GM23338 (cell line): ENCODE results near the gene ZNF236. TPM values are rescaled to one million over a fixed set of nuclear protein-coding genes. Genes with fewer than 3 reads are reported as not detected.

Experiments used
- ATAC-seq: fragments of 200-7000 bp; cut with Tn5 transposase; 3 replicates; pipeline ENCODE4 v1.9.1; 2020
- DNase-seq: peaks from one replicate; pipeline ENCODE4 v3.0.0-alpha.2; 2015; ENCODE audit warnings: low spot score
- H2AFZ ChIP-seq: fragments of 200-600 bp; sonication (generic); 2 replicates; pipeline ENCODE4 v1.8.0; 2016; ENCODE audit warnings: antibody characterized with exemption, mild to moderate bottlenecking, moderate library complexity
- H3F3A ChIP-seq: fragments of 200-600 bp; sonication (generic); replicated peaks from 2 replicates; pipeline ENCODE4 v1.8.0; 2017; ENCODE audit warnings: antibody characterized with exemption, mixed run types, low read depth
- H3K27ac ChIP-seq: fragments of 200-600 bp; sonication (generic); 2 replicates; pipeline ENCODE4 v1.6.1; 2016; ENCODE audit warnings: low read depth
- H3K27me3 ChIP-seq: fragments of 200-600 bp; sonication (generic); 2 replicates; pipeline ENCODE4 v1.8.0; 2016; ENCODE audit warnings: mild to moderate bottlenecking, mixed run types, moderate library complexity; ENCODE audit not compliant: insufficient read depth
- H3K36me3 ChIP-seq: fragments of 200-600 bp; sonication (generic); 2 replicates; pipeline ENCODE4 v1.8.0; 2016; ENCODE audit warnings: mild to moderate bottlenecking; ENCODE audit not compliant: insufficient read depth
- H3K4me1 ChIP-seq: fragments of 200-600 bp; sonication (generic); 2 replicates; pipeline ENCODE4 v1.8.0; 2016; ENCODE audit warnings: mild to moderate bottlenecking, moderate library complexity; ENCODE audit not compliant: insufficient read depth
- H3K4me2 ChIP-seq: fragments of 200-600 bp; sonication (generic); 2 replicates; pipeline ENCODE4 v1.7.1; 2017; ENCODE audit warnings: mixed run types
- H3K4me3 ChIP-seq: fragments of 200-600 bp; sonication (generic); 2 replicates; pipeline ENCODE4 v1.6.1; 2016; ENCODE audit warnings: mixed run types
- H3K79me2 ChIP-seq: fragments of 200-600 bp; sonication (generic); replicated peaks from 2 replicates; pipeline ENCODE4 v1.8.0; 2017; ENCODE audit warnings: mild to moderate bottlenecking; ENCODE audit not compliant: insufficient read depth
- H3K9me2 ChIP-seq: fragments of 200-600 bp; sonication (generic); 2 replicates; pipeline ENCODE4 v1.8.0; 2017; ENCODE audit not compliant: insufficient read depth
- H4K20me1 ChIP-seq: fragments of 200-600 bp; sonication (generic); replicated peaks from 2 replicates; pipeline ENCODE4 v1.8.0; 2017; ENCODE audit warnings: mild to moderate bottlenecking; ENCODE audit not compliant: insufficient read depth
- H3K27ac Mint-ChIP-seq: 2 replicates; pipeline ENCODE4 v1.8.0; 2020; ENCODE audit warnings: inconsistent platforms, mild to moderate bottlenecking, moderate library complexity, mixed read lengths
- H3K27me3 Mint-ChIP-seq: 3 replicates; pipeline ENCODE4 v1.8.0; 2022; ENCODE audit warnings: low read depth, mild to moderate bottlenecking, moderate library complexity, mixed read lengths, inconsistent platforms; ENCODE audit not compliant: insufficient read depth, poor library complexity
- H3K36me3 Mint-ChIP-seq: 3 replicates; pipeline ENCODE4 v1.8.0; 2021; ENCODE audit warnings: low read depth, mild to moderate bottlenecking, inconsistent platforms, moderate library complexity, mixed read lengths
- H3K4me1 Mint-ChIP-seq: 3 replicates; pipeline ENCODE4 v1.8.0; 2020; ENCODE audit warnings: mild to moderate bottlenecking, inconsistent platforms, mixed read lengths
- H3K4me3 Mint-ChIP-seq: 3 replicates; pipeline ENCODE4 v1.8.0; 2021; ENCODE audit warnings: moderate library complexity, mild to moderate bottlenecking, inconsistent platforms, mixed read lengths
- H3K9me3 Mint-ChIP-seq: 3 replicates; pipeline ENCODE4 v1.8.0; 2020; ENCODE audit warnings: moderate library complexity, mild to moderate bottlenecking, inconsistent platforms, mixed read lengths
- CREB1 ChIP-seq: fragments of 250-450 bp; sonication (Bioruptor Pico); IDR thresholded peaks from 2 replicates; pipeline ENCODE4 v1.5.0; 2020; ENCODE audit warnings: low read depth, mild to moderate bottlenecking, moderate library complexity
- CTCF ChIP-seq, 2 experiments: fragments of 200-600 bp in 1 of 2; sonication (generic) in 1 of 2; conservative IDR thresholded peaks; 2 replicates each; pipeline versions ENCODE4 v1.5.1 to v1.6.1; 2016 to 2017; ENCODE audit warnings: antibody characterized with exemption in 2 of 2, low read depth in 2 of 2, mild to moderate bottlenecking in 2 of 2, moderate library complexity in 1 of 2
- EZH2 ChIP-seq: fragments of 200-600 bp; sonication (generic); IDR thresholded peaks from one replicate; pipeline ENCODE4 v1.8.0; 2017; ENCODE audit warnings: antibody characterized with exemption, mild to moderate bottlenecking, low read depth; ENCODE audit not compliant: unreplicated experiment
- EZH2phosphoT487 ChIP-seq: fragments of 200-600 bp; sonication (generic); IDR thresholded peaks from one replicate; pipeline ENCODE4 v1.8.1; 2018; ENCODE audit warnings: antibody characterized with exemption; ENCODE audit not compliant: unreplicated experiment
- JUNB ChIP-seq: IDR thresholded peaks from one replicate; pipeline ENCODE4 v1.6.1; 2016; ENCODE audit warnings: antibody characterized with exemption; ENCODE audit not compliant: unreplicated experiment
- NANOG ChIP-seq: IDR thresholded peaks from 2 replicates; pipeline ENCODE4 v1.6.1; 2016; ENCODE audit warnings: antibody characterized with exemption, borderline replicate concordance
- POLR2AphosphoS5 ChIP-seq: IDR thresholded peaks from 2 replicates; pipeline ENCODE4 v1.6.1; 2016; ENCODE audit warnings: antibody characterized with exemption, low read depth
- REST ChIP-seq: IDR thresholded peaks from one replicate; pipeline ENCODE4 v1.6.1; 2018; ENCODE audit warnings: antibody characterized with exemption; ENCODE audit not compliant: unreplicated experiment
- ZNF114 ChIP-seq: fragments of 250-450 bp; sonication (Bioruptor Pico); IDR thresholded peaks from 2 replicates; pipeline ENCODE4 v1.5.0; 2020; ENCODE audit warnings: mild to moderate bottlenecking, moderate library complexity
- polyA plus RNA-seq: library from polyadenylated mRNA; unstranded; fragments of >200 nt; fragmentation: Nextera tagmentation; extraction: Ambion mirVana; gene quantifications from 2 replicates; pipeline ENCODE4 v1.2.1, GENCODE V29; 2016
- total RNA-seq: library from RNA; depleted of rRNA; stranded (reverse); fragments of >200 nt; shearing (Covaris generic); gene quantifications from 2 replicates; pipeline ENCODE4 v1.2.3, GENCODE V29; 2014
- TF ChIP-seq, protein P1 (sequence below): fragments of 250-450 bp; sonication (Bioruptor Pico); IDR thresholded peaks from 2 replicates; pipeline ENCODE4 v1.5.0; 2020; ENCODE audit warnings: mild to moderate bottlenecking, moderate library complexity

ZNF236 gene
- total and polyA plus RNA-seq, 2 experiments from 2014 or later: 8.9 to 16.3 TPM

DNA sequence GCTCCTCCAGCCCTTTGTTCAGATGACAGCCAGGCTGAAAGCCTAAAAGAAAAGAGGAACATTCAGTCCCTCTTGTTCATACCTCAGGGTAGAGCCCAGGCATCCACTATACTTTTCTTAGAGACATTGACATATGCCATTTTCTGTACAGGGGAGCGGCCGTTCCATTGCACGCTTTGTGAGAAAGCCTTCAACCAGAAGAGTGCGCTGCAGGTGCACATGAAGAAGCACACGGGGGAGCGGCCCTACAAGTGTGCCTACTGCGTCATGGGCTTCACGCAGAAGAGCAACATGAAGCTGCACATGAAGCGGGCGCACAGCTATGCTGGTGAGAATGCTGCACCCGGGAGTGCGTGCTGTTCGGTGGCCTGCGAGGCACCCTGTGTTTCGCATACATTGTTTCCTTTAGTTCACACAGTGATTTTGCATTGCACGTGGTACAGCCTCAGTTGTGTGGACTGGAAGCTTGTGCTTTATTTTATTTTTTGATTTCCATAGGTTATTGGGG, 138.2 kb downstream of the ZNF236 start:
- H3K4me3 Mint-ChIP-seq: no peak overlapping the region
- H3K4me1 Mint-ChIP-seq: peaks cover 6% of the 10 kb centered on the region; the same call in 1 of the 3 replicates
- Histone ChIP-seq H3K27ac (no peak overlapping the region), H4K20me1 (no peaks in the 10 kb centered on the region), H3K4me2 (no peak overlapping the region), H3K79me2 (0 out of 2 replicates have a peak, but pooled peaks cover 2% of the 10 kb centered on the region), H3K4me3 (no peak overlapping the region), H3F3A (no peaks in the 10 kb centered on the region), H3K9me2 (no peaks in the 10 kb centered on the region), H2AFZ (no peak overlapping the region), H3K36me3 (no peaks in the 10 kb centered on the region), H3K27me3 (no peaks in the 10 kb centered on the region), H3K4me1 (peaks cover 9% of the 10 kb centered on the region)
- peaks cover 35% of the 10 kb centered on the region for H3K36me3 Mint-ChIP-seq
- H3K9me3 Mint-ChIP-seq: no peaks in the 10 kb centered on the region; the same call in 2 of the 3 replicates
- TF ChIP-seq CREB1 (CRISPR knock-in tag) (no peak), CTCF (conservative IDR thresholded peaks at IDR 0.05; ENCODE audit: low read depth in 2 of 2) (peak; percentile 38 to 77), ZNF114 (CRISPR knock-in tag) (no peak), POLR2AphosphoS5 (no peak), NANOG (no peak), EZH2phosphoT487 (no peak)
- H3K27me3 Mint-ChIP-seq: peaks cover 4% of the 10 kb centered on the region
- DNase-seq (no peak), ATAC-seq (peak; percentile 52; the same call in 2 of the 3 replicates)
- no peak overlapping the region for H3K27ac Mint-ChIP-seq

GRCh38 chr18:76962851-76963250, 140.5 kb downstream of the ZNF236 start:
- no peaks in the 10 kb centered on the region for H3K27me3 ChIP-seq
- H3K9me2 ChIP-seq: no peaks in the 10 kb centered on the region; the same call in 1 of the 2 replicates
- Mint-ChIP-seq H3K4me1 (peaks cover 2% of the 10 kb centered on the region; the same call in 1 of the 3 replicates), H3K9me3 (no peaks in the 10 kb centered on the region; the same call in 2 of the 3 replicates), H3K36me3 (peaks cover 31% of the 10 kb centered on the region), H3K4me3 (no peak overlapping the region), H3K27me3 (peaks cover 2% of the 10 kb centered on the region), H3K27ac (no peak overlapping the region)
- no peaks in the 10 kb centered on the region for H3K36me3 ChIP-seq
- H3K4me3 ChIP-seq: no peak overlapping the region
- DNase-seq (no peak), ATAC-seq (no peak)
- H4K20me1 ChIP-seq: no peaks in the 10 kb centered on the region
- H3K27ac ChIP-seq: no peak overlapping the region
- peaks cover 7% of the 10 kb centered on the region; the same call in 1 of the 2 replicates for H3K79me2 ChIP-seq
- no peak overlapping the region for H2AFZ ChIP-seq
- peaks cover 14% of the 10 kb centered on the region for H3K4me1 ChIP-seq
- H3K4me2 ChIP-seq: no peak overlapping the region
- no peaks in the 10 kb centered on the region for H3F3A ChIP-seq
- TF ChIP-seq CREB1 (CRISPR knock-in tag) (no peak), JUNB (no peak), REST (no peak), EZH2 (no peak), EZH2phosphoT487 (no peak), NANOG (no peak)
- TF ChIP-seq, protein P1, sequence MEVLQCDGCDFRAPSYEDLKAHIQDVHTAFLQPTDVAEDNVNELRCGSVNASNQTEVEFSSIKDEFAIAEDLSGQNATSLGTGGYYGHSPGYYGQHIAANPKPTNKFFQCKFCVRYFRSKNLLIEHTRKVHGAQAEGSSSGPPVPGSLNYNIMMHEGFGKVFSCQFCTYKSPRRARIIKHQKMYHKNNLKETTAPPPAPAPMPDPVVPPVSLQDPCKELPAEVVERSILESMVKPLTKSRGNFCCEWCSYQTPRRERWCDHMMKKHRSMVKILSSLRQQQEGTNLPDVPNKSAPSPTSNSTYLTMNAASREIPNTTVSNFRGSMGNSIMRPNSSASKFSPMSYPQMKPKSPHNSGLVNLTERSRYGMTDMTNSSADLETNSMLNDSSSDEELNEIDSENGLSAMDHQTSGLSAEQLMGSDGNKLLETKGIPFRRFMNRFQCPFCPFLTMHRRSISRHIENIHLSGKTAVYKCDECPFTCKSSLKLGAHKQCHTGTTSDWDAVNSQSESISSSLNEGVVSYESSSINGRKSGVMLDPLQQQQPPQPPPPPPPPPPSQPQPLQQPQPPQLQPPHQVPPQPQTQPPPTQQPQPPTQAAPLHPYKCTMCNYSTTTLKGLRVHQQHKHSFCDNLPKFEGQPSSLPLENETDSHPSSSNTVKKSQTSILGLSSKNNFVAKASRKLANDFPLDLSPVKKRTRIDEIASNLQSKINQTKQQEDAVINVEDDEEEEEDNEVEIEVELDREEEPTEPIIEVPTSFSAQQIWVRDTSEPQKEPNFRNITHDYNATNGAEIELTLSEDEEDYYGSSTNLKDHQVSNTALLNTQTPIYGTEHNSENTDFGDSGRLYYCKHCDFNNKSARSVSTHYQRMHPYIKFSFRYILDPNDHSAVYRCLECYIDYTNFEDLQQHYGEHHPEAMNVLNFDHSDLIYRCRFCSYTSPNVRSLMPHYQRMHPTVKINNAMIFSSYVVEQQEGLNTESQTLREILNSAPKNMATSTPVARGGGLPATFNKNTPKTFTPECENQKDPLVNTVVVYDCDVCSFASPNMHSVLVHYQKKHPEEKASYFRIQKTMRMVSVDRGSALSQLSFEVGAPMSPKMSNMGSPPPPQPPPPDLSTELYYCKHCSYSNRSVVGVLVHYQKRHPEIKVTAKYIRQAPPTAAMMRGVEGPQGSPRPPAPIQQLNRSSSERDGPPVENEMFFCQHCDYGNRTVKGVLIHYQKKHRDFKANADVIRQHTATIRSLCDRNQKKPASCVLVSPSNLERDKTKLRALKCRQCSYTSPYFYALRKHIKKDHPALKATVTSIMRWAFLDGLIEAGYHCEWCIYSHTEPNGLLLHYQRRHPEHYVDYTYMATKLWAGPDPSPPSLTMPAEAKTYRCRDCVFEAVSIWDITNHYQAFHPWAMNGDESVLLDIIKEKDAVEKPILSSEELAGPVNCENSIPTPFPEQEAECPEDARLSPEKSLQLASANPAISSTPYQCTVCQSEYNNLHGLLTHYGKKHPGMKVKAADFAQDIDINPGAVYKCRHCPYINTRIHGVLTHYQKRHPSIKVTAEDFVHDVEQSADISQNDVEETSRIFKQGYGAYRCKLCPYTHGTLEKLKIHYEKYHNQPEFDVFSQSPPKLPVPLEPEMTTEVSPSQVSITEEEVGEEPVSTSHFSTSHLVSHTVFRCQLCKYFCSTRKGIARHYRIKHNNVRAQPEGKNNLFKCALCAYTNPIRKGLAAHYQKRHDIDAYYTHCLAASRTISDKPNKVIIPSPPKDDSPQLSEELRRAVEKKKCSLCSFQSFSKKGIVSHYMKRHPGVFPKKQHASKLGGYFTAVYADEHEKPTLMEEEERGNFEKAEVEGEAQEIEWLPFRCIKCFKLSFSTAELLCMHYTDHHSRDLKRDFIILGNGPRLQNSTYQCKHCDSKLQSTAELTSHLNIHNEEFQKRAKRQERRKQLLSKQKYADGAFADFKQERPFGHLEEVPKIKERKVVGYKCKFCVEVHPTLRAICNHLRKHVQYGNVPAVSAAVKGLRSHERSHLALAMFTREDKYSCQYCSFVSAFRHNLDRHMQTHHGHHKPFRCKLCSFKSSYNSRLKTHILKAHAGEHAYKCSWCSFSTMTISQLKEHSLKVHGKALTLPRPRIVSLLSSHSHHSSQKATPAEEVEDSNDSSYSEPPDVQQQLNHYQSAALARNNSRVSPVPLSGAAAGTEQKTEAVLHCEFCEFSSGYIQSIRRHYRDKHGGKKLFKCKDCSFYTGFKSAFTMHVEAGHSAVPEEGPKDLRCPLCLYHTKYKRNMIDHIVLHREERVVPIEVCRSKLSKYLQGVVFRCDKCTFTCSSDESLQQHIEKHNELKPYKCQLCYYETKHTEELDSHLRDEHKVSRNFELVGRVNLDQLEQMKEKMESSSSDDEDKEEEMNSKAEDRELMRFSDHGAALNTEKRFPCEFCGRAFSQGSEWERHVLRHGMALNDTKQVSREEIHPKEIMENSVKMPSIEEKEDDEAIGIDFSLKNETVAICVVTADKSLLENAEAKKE (CRISPR knock-in tag): no peak
